PC-3 (cell line): ENCODE measurements around the gene RRAS. TPM values are rescaled to one million over a fixed set of nuclear protein-coding genes. Genes with fewer than 3 reads are reported as not detected.

ENCODE experiments used
- ATAC-seq: fragments of 200-7000 bp; cut with Tn5 transposase; 2 replicates; pipeline ENCODE4 v1.9.1; 2020; ENCODE audit warnings: mild to moderate bottlenecking, moderate library complexity
- BruUV-seq: library from RNA; stranded (reverse); fragments of 400-500 nt; replicated peaks from 2 replicates; lab custom pipeline; 2021; lab: Mats Ljungman, UMichigan
- CTCF ChIA-PET: fragments of 300-600 bp; sonication (Branson Sonifier 250); formaldehyde crosslinking; loops from one replicate; lab custom pipeline; 2022; ENCODE audit warnings: antibody characterized with exemption; lab: Charles Lee
- POLR2A ChIA-PET: fragments of 300-600 bp; sonication (Branson Sonifier 250); formaldehyde crosslinking; loops from one replicate; lab custom pipeline; 2022; ENCODE audit warnings: antibody characterized with exemption; ENCODE audit not compliant: unreplicated experiment; lab: Charles Lee
- DNase-seq: peaks from one replicate; pipeline ENCODE4 v3.0.0-alpha.2; 2015
- H2AFZ ChIP-seq: fragments of 300-600 bp; sonication (generic); 2 replicates; pipeline ENCODE4 v1.6.0; 2016; ENCODE audit warnings: antibody characterized with exemption, low read length
- H3F3A ChIP-seq: fragments of 300-600 bp; sonication (generic); one replicate; pipeline ENCODE4 v1.6.0; 2017; ENCODE audit warnings: antibody characterized with exemption, low read length, control low read depth, mild to moderate bottlenecking; ENCODE audit not compliant: unreplicated experiment
- H3K27ac ChIP-seq: fragments of 300-600 bp; sonication (generic); 2 replicates; pipeline ENCODE4 v1.5.1; 2016; ENCODE audit warnings: mild to moderate bottlenecking, low read length
- H3K27me3 ChIP-seq: fragments of 300-600 bp; sonication (generic); 2 replicates; pipeline ENCODE4 v1.6.1; 2016; ENCODE audit warnings: low read length, mixed read lengths
- H3K36me3 ChIP-seq: fragments of 300-600 bp; sonication (generic); 2 replicates; pipeline ENCODE4 v1.6.1; 2016; ENCODE audit warnings: low read depth, mixed run types, low read length, mixed read lengths
- H3K4me1 ChIP-seq: fragments of 300-600 bp; sonication (generic); 2 replicates; pipeline ENCODE4 v1.5.1; 2016; ENCODE audit warnings: low read length; ENCODE audit not compliant: insufficient read depth
- H3K4me2 ChIP-seq: fragments of 300-600 bp; sonication (generic); 2 replicates; pipeline ENCODE4 v1.6.0; 2016; ENCODE audit warnings: low read length
- H3K4me3 ChIP-seq: fragments of 300-600 bp; sonication (generic); 2 replicates; pipeline ENCODE4 v1.5.1; 2016; ENCODE audit warnings: mild to moderate bottlenecking, low read length, mixed read lengths
- H3K79me2 ChIP-seq: fragments of 300-600 bp; sonication (generic); 2 replicates; pipeline ENCODE4 v1.6.1; 2017; ENCODE audit warnings: low read length, mixed read lengths
- H3K9ac ChIP-seq: fragments of 300-600 bp; sonication (generic); 2 replicates; pipeline ENCODE4 v1.6.0; 2016; ENCODE audit warnings: mild to moderate bottlenecking, low read length
- H3K9me2 ChIP-seq: fragments of 300-600 bp; sonication (generic); replicated peaks from 2 replicates; pipeline ENCODE4 v1.6.1; 2016; ENCODE audit warnings: mixed run types, low read length, mixed read lengths
- H3K9me3 ChIP-seq: fragments of 300-600 bp; sonication (generic); 2 replicates; pipeline ENCODE4 v1.6.1; 2016; ENCODE audit warnings: low read length, mixed read lengths
- H4K20me1 ChIP-seq: fragments of 300-600 bp; sonication (generic); 2 replicates; pipeline ENCODE4 v1.6.1; 2016; ENCODE audit warnings: low read length, mixed read lengths
- EZH2 ChIP-seq: fragments of 300-600 bp; sonication (generic); IDR thresholded peaks from one replicate; pipeline ENCODE4 v1.6.1; 2017; ENCODE audit warnings: antibody characterized with exemption, mild to moderate bottlenecking, low read length; ENCODE audit not compliant: unreplicated experiment
- EZH2phosphoT487 ChIP-seq: fragments of 300-600 bp; sonication (generic); IDR thresholded peaks from 2 replicates; pipeline ENCODE4 v1.6.1; 2018; ENCODE audit warnings: mild to moderate bottlenecking, antibody characterized with exemption, low read length, borderline replicate concordance
- intact Hi-C: fragments of 100-400 bp; cut with micrococcal nuclease; formaldehyde crosslinking; loops from 2 replicates; pipeline ENCODE4 v1.9.0; 2023
- total RNA-seq: library from RNA; depleted of rRNA; stranded (reverse); fragments of >200 nt; gene quantifications from 2 replicates; pipeline ENCODE4 v1.2.3, GENCODE V29; 2014
- TF ChIP-seq, protein P1 (sequence below): fragments of 300-600 bp; sonication (generic); conservative IDR thresholded peaks from 2 replicates; pipeline ENCODE4 v1.5.1; 2017; ENCODE audit warnings: antibody characterized with exemption, low read depth, mild to moderate bottlenecking, low read length

RRAS gene
- total RNA-seq, 1 experiment from 2014 or later, result 32.0 TPM

DNA sequence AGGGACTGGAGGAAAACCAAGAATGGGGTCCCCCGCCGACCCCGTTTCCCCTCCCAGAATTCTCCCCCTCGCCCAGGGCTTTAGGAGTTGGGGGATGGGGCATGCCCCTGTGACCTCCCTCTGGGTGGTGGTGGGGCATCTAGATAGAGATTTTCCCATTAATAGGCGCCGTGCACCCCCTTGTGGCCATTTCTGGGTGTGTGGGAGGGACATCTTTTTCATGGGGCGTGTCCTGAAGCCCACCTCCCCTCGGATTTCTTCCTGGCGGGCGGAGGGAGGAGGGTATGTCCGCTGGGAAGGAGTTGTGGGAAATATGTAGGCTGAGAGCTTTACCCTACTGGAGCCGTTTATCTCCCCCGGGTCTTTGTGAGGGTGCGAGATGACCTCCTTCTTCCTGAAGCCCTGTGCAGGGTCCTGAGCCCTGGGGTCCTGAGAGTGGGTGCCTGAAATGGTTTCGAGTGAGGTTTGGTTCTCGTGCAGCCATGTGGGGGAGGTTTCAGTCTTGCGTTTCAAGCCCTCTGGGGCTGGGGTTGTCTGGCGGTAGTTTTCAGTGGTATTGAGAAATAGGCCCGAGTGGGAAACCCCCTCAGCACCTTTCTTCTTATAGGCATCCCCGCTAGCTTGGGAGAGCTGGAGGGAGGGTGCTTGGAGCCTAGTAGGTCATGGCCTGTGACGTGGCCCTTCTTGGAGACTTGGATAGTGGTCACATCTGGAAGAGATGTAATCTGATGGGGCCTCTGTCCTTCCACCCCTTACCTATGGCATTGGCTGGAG lies 38.1 kb upstream of the RRAS start:
- peak; percentile 75 for DNase-seq
- peak overlapping the region; percentile 86 for H3K4me3 ChIP-seq
- H3K9me3 ChIP-seq, result no peaks in the 10 kb centered on the region
- no peaks in the 10 kb centered on the region for H3F3A ChIP-seq
- H3K36me3 ChIP-seq, result peaks cover 28% of the 10 kb centered on the region
- POLR2A ChIA-PET, result interaction anchor here (0.6 kb wide), 1 partner anchor 151 kb away, joined by 3 read pairs; no protein-coding TSS in a partner anchor
- peak overlapping the region; percentile 99 for H3K4me2 ChIP-seq
- peaks cover 53% of the 10 kb centered on the region for H3K79me2 ChIP-seq
- intact Hi-C loops, result loop anchor here (1.0 to 5.0 kb wide), 5 partner anchors 87 to 199 kb away; partner anchors contain the start of genes AKT1S1, PRR12, RPS11 and TBC1D17
- H3K27me3 ChIP-seq, result no peaks in the 10 kb centered on the region
- H3K9ac ChIP-seq, result peak overlapping the region; percentile 99
- H3K4me1 ChIP-seq, result peaks cover 20% of the 10 kb centered on the region
- no peaks in the 10 kb centered on the region for H3K9me2 ChIP-seq
- ATAC-seq, result no peak
- H3K27ac ChIP-seq, result peak overlapping the region; percentile 80
- peaks cover 34% of the 10 kb centered on the region for H4K20me1 ChIP-seq
- no TSS peak for BruUV-seq
- CTCF ChIA-PET, result no interaction called here
- TF ChIP-seq EZH2phosphoT487, result no peak
- TF ChIP-seq, protein P1, sequence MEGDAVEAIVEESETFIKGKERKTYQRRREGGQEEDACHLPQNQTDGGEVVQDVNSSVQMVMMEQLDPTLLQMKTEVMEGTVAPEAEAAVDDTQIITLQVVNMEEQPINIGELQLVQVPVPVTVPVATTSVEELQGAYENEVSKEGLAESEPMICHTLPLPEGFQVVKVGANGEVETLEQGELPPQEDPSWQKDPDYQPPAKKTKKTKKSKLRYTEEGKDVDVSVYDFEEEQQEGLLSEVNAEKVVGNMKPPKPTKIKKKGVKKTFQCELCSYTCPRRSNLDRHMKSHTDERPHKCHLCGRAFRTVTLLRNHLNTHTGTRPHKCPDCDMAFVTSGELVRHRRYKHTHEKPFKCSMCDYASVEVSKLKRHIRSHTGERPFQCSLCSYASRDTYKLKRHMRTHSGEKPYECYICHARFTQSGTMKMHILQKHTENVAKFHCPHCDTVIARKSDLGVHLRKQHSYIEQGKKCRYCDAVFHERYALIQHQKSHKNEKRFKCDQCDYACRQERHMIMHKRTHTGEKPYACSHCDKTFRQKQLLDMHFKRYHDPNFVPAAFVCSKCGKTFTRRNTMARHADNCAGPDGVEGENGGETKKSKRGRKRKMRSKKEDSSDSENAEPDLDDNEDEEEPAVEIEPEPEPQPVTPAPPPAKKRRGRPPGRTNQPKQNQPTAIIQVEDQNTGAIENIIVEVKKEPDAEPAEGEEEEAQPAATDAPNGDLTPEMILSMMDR, result peak; percentile 86
- TF ChIP-seq EZH2, result no peak
- H2AFZ ChIP-seq, result no peak overlapping the region; the same call in 1 of the 2 replicates

DNA sequence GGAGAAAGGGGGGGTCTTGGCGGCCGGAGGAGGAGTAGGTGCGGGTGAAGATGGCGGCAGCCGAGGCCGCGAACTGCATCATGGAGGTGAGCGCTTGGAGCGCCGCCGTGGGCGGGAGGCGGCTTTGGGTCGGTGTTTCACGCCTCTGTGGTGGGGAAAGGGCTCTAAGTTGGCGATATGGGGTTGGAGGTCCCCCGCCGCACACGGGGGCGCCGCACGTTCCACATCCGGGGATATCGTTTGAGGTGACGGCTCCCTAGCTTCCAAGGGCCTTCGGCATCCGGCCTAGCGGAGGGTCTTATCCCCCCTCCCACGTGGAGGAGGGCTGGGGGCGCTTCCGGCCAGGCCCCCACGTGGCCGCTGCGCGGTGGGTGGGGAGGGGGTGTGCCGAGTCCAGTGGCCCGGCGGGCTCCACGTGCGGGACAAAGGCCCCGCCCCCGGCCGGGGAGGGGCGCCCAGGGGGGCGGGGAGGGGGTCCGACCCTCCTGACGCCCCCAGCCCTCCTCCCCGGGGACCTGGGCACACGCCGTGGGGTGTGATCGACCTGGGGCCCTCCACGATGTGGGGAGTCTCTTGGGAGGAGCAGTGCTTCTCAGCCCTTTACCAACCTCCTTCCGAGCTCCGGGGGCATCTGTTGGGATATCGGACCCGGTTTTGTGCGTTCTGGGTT lies 37.4 kb upstream of the RRAS start, which contains the start of gene PRMT1:
TSS of gene PRMT1 (plus strand) at position 41 of the 670 bp plus-strand sequence. CDS start at position 51, 10 bp downstream.
- Histone ChIP-seq H2AFZ (peak within 1 kb of the TSS; percentile 80), H3K9ac (peak within 1 kb of the TSS; percentile 99), H3K27me3 (no peaks in the 10 kb centered on the region), H3K36me3 (peaks cover 22% of the 10 kb centered on the region), H3K79me2 (peaks cover 51% of the 10 kb centered on the region), H4K20me1 (peaks cover 34% of the 10 kb centered on the region), H3F3A (no peaks in the 10 kb centered on the region), H3K9me2 (no peaks in the 10 kb centered on the region), H3K27ac (peak within 1 kb of the TSS; percentile 80), H3K4me2 (peak within 1 kb of the TSS; percentile 99), H3K4me1 (peaks cover 20% of the 10 kb centered on the region), H3K9me3 (no peaks in the 10 kb centered on the region), H3K4me3 (peak within 1 kb of the TSS; percentile 86)
- DNase-seq (peak; percentile 47), ATAC-seq (peak; percentile 7; the same call in 1 of the 2 replicates)
- TSS peak; percentile 53 for BruUV-seq
- TF ChIP-seq, protein P1, result no peak
- TF ChIP-seq EZH2phosphoT487 (no peak), EZH2 (no peak)
- ChIA-PET POLR2A (interaction anchor here (0.6 to 1.0 kb wide), 3 partner anchors 17 to 150 kb away, joined by 3 to 7 read pairs (median 5); partner anchors contain the start of gene SCAF1), CTCF (no interaction called here)
- intact Hi-C loops, result loop anchor here (1.0 to 5.0 kb wide), 5 partner anchors 87 to 200 kb away; partner anchors contain the start of genes AKT1S1, PRR12, RPS11 and TBC1D17
